B cell (primary cell): ENCODE data around the gene POM121L2.

Source experiments
- EZH2 ChIP-seq: IDR thresholded peaks from 2 replicates; pipeline ENCODE4 v1.6.1; 2012; ENCODE audit warnings: borderline replicate concordance, low read depth, mild to moderate bottlenecking, moderate library complexity, low read length; ENCODE audit not compliant: insufficient read depth, poor library complexity, severe bottlenecking
- TF ChIP-seq, protein P1 (sequence below): fragments of 200-600 bp; IDR thresholded peaks from one replicate; pipeline ENCODE4 v1.8.0; 2022; ENCODE audit warnings: antibody characterized with exemption, mild to moderate bottlenecking

DNA sequence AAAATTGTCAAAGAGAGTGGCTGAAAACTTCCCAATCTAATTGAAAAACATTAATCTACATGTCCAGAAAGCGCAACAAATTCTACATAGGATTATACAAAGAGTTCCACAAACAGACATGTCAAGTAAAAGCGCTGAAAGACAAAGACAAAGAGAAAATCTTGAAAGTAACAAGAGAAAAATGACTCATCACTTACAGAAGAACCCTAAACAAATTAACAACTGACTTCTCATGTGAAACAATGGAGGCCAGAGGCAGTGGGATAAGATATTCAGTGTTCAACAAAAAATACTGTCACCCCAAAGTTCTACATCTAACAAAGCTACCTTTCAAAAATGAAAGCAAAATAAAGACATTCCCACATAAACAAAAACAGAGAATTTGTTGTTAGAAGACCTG is 2.0 kb upstream of the POM121L2 start:
- TF ChIP-seq, protein P1, sequence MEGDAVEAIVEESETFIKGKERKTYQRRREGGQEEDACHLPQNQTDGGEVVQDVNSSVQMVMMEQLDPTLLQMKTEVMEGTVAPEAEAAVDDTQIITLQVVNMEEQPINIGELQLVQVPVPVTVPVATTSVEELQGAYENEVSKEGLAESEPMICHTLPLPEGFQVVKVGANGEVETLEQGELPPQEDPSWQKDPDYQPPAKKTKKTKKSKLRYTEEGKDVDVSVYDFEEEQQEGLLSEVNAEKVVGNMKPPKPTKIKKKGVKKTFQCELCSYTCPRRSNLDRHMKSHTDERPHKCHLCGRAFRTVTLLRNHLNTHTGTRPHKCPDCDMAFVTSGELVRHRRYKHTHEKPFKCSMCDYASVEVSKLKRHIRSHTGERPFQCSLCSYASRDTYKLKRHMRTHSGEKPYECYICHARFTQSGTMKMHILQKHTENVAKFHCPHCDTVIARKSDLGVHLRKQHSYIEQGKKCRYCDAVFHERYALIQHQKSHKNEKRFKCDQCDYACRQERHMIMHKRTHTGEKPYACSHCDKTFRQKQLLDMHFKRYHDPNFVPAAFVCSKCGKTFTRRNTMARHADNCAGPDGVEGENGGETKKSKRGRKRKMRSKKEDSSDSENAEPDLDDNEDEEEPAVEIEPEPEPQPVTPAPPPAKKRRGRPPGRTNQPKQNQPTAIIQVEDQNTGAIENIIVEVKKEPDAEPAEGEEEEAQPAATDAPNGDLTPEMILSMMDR: no peak
- no peak for TF ChIP-seq EZH2
